ENCODE data around the gene ECSCR.
A peak's percentile ranks its signal among the peaks of the same experiment; 100 is the strongest.
"Not testable (repeated sequence)": the region's sequence is repeated elsewhere in the genome, so short reads cannot be mapped to it uniquely, and the experiment has no call there.

The ECSCR gene, protein sequence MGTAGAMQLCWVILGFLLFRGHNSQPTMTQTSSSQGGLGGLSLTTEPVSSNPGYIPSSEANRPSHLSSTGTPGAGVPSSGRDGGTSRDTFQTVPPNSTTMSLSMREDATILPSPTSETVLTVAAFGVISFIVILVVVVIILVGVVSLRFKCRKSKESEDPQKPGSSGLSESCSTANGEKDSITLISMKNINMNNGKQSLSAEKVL

DNA sequence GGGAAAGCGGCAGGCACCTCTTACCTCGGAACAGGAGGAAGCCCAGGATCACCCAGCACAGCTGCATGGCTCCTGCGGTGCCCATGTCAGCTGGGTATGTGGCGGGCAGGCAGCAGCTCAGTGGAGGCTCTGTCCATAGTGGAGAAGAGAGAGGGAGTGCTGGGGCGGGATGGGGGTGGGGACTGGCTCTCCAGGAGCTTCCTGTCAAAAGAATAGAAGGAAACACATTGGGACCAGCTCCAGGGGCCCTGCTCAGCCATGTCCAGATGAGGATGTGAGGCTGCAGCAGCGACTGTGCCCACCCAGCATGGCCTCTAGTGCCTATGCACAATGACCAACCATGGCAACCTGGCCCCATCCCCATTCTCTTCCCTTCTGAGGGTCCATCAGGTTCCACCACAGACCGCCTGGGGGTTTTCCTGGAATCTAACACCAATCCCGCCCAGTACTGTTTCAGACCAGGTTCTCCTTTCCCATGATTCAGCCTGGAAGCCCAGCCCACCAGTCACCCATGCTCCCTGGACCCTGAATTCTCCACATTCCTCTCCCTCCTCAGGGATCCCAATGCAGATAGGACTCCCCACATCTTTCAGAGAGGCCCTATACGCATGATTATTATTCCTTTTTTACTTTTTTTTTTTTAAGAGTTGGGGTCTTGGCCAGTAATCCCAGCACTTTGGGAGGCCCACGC, at the start of gene ECSCR:
Gene ECSCR (minus strand): TSS at position 158 of the 691 bp plus-strand sequence. CDS start 73 bp downstream, at position 85.
- no peak for DNase-seq

DNA sequence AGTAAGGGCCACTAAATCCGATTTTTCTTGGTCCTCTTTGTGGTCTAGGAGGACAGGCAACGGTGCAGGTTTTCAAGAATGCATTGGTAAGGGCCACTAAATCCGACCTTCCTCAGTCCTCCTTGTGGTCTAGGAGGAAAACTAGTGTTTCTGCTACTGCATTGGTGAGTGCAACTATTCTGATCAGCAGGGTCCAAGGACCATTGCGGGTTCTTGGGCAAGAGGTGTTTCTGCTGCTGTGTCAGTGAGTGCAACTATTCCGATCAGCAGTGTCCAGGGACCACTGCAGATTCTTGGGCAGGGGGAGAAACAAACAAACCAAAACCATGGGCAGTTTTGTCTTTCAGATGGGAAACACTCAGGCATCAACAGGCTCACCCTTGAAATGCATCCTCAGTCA, 42.2 kb upstream of the ECSCR start:
- DNase-seq = not testable (repeated sequence)

DNA sequence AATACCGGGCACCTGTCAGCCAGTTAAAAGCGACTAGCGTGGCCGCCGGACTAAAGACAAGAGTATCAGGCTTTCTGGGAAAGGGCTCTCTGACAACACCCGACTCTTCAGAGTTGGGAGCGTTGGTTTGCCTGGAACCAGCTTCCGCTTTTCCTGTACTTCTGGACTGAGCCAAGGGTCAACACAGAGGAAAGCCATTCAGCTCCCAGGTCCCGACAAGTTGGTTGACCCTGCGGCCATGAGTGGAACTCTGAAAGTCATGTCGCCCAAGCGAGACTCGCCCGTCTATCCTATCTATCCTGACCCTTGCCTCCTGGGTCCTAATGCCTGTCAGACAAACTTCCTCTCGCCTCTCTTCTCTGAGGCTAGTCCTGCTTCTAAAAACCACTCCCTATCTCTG, 41.3 kb upstream of the ECSCR start:
- DNase-seq = not testable (repeated sequence)

DNA sequence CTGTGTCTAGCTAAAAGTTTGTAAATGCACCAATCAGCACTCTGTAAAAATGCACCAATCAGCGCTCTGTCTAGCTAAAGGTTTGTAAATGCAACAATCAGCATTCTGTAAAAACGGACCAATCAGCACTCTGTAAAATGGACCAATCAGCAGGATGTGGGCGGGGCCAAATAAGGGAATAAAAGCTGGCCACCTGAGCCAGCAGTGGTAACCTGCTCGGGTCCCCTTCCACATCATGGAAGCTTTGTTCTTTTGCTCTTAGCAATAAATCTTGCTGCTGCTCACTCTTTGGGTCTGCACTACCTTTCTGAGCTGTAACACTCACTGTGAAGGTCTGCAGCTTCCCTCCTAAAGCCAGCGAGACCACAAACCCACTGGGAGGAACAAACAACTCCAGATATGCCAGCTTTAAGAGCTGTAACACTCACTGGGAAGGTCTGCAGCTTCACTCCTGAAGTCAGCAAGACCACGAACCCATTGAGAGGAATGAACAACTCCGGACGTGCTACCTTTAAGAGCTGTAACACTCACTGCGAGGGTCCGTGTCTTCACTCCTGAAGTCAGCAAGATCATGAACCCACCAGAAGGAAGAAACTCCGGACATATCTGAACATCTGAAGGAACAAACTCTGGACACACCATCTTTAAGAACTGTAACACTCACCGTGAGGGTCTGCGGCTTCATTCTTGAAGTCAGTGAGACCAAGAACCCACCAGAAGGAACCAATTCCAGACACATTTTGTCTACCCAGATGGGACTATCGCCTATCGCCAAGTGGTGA, 40.7 kb upstream of the ECSCR start:
- not testable (repeated sequence) for DNase-seq

DNA sequence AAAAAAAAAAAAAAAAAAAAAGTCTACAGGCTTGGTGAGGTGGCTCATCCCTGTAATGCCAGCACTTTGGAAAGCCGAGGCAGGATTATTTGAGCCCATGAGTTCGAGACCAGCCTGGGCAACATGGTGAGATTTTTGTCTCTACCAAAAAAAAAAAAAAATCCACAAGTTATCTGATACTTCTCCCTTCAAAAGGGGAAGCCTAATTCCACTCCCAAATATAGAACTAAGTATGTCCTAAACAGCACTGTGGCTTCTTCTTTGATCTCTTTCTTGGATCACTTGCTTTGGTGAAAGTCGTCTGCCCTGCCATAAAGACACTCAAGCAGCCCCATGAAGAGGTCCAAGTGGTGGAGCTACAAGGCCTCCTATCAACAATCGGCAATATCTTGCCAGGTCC, 38.8 kb upstream of the ECSCR start:
- DNase-seq = no peak

DNA sequence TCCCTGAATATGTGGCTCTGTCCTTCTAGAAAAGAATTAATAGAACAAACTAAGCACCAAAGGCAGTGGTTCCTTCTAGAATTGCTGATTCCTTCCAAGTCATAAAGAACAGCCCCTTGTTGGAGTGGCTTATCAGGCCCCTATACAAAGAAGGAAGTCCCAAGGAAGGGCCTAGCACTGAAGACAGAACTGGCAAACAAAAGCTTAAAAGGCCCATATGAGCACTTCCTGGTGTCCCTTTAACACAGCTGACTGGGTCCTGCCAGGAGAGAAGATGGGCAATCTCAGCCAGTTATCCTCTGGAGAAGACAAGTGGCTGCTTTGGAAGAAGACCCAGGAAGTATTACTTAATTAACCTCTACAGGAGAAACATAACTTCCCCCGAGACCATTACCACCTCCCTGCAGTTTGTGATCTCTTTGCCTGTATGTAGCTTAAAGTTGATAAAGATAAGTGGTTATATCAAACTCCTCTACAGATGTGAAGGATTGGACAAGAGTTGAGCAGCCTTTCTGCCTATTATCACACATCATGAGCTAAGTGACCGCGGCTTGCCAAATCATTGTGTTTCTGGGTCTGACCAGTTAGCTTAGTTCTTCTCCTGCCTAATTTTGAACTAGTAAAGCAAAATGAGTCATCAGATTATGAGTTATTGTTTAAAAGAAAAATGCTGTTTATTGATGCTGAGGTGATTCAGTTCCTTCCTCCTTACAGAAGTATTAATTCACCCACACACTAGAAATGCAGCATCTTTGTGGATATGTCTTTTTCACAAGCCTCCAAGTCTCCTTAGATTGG, 33.3 kb upstream of the ECSCR start:
- peak in 1 of 2 donors; percentile 12 for DNase-seq

DNA sequence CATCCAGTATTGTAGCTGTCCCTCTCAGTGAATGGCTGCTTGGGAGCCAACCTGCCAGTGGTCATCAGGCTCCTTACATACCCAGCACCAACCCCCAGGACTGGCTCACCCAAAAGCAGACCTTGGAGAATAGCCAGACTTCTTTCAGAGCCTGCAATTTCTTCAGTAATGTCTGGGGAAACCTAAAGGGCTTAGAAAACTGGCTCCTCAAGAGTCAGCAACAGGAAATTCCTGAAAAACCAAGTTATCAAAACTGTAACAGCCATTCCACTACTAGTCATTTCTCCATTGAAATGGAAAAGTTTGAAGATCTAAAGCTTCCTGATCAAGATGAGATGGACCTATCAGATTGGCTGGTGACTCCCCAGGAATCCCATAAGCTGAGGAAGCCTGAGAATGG, 32.3 kb upstream of the ECSCR start:
- DNase-seq = no peak

DNA sequence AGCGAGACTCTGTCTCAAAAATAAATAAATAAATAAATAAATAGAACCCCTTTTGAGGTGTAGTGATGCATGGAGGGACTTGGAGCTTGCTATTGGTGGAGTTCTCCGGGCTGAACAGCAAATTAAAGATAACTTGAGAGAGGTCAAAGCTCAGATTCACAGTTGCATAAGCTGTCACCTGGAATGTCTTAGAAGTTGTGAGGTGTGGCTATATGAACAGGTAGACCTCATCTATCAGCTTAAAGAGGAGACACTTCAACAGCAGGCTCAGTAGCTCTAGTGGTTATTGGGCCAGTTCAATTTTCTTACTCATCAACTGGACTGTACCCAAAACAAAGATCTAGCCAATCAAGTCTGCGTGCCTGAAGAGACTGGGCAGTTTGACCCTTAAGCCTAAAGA, 31.7 kb upstream of the ECSCR start:
- no peak for DNase-seq

DNA sequence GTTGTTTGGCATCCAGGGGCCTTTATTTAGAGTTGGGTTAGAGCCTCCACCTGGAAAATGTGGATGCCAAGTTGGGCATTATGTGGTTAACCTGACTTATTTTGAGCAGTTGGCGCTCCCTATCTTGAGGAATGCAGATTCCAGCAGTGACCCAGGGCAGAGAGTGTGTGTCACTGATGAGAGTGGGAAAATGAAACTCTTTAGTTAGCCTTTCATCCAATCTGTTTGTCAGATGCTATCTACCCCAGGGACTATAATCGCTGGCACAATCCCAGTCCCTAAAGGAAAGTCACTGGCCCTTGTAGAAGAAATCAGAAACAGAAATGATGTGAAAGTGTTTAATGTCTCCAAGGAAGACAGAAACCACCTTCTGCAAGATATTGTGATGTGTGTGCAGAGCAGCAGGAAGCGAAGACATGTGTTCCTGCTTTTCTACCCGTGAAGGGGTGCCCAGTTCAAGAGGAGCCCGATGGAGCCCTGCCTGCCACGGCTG, 30.2 kb upstream of the ECSCR start:
- no peak for DNase-seq

DNA sequence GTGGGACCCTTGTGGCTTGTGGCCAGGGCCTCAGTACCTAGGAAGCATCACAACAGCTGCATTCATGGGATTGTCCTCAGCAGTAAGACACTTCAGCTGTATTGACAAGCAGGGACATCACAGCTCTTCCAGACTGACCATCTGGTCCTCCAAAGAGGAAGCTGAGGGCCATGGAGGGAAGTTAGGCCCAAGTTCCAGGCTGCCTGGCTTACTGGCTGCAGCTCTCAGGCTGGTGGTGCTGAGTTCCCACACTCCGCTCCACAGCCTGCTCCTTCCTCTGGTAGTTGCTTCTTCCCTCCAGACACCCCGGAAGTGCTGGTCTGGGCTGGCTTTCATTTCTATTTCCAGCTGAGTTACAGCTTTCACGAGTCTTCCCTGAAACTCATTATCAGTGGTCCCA, 25.7 kb upstream of the ECSCR start:
- DNase-seq = peak; percentile 24 to 39

DNA sequence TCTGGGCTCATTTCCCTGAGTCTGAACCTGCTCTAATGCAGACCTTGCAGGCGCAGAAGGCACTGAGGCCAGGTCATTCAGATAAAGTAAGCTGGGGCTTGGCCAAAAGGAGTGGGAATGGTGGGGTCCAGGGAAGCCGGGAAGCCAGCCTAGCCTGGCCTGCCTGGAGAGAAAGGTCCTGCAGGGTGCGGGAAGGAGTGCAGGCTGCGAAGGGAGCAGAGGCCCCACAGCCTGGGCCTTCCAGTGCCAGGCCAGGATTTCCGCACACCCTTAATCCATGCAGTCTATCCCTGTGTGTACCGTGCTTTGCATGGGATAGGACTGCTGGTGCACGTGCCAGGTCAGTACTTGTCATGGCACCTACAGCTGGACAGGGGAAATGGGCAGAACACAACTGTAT, 23.7 kb upstream of the ECSCR start:
- DNase-seq = no peak

DNA sequence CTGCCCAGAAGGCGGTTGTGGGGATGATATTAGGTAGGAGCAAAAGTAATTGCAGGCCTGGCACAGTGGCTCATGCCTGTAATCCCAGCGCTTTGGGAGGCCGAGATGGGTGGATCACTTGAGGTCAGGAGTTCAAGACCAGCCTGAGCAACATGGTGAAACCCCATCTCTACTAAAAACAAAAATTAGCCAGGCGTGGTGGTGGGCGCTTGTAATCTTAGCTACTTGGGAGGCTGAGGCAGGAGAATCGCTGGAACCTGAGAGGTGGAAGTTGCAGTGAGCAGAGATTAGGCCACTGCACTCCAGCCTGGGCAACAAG, 20.3 kb upstream of the ECSCR start:
- not testable (repeated sequence) for DNase-seq

DNA sequence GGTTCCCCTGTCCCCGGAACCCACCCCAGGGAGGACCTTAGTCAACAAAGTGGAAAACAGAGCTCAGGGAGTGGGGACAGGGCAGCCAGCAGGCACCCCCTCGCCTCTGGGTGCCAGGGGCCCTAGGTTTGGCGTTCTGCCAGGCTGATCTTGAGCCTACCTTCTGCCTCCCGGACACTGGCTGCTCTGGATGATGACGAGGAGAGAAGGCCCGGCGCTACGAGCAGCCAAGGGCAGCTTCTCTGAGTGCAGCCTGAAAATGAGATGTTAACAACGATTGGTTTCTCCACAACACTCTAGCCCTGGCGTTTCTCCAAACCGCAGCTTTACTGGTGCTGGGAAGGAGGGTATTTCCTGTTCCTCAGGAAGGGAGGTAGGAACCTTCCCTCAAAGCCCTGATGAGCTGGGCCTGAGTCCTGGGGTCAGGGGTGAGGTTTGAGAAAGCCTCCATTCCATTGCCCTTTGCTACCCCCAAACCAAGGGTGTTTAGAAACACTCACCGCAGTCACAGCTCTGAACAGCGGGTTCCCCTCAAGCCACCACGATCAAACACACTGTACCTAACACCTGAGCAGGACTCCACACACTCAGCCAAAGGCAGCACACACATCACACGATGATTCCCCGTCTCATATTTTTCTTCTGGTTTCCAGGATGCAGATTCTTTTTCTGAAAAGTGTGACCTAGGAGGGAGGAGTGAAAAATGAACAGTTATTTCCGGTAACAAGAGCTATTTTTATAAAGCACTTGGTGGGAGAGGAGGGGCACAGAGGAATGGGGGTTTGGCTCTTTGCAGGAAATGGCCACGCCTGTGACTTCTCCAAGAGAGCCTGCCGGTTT, 19.7 kb upstream of the ECSCR start, which contains the start of gene STING1:
Gene STING1 (minus strand): TSS at position 709 of the 840 bp plus-strand sequence. CDS start 1,054 bp downstream, outside the sequence.
- peak in 1 of 2 donors; percentile 36 for DNase-seq

DNA sequence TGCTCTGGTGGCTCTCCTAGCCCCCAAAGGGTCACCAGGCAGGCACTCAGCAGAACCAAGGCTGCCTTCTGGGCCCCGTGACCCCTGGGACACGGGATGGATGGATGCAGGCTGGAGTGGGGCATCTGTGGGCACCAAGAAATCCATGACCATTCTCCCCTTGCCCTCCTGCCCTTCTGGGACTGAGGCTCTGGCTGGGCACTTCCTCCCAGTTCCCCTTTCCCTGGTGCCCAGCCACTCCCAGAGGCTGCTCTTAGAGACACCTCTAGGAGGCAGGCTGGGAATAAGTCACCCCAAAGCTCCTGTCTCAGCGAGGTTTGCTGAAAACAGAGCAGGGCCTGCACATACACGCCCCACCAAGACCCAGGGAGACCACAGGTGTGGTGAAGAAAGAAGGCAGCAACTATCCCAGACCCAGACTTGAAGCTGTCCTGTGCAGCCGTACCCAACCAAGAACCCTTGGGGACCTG, 19.1 kb upstream of the ECSCR start:
- DNase-seq = no peak

DNA sequence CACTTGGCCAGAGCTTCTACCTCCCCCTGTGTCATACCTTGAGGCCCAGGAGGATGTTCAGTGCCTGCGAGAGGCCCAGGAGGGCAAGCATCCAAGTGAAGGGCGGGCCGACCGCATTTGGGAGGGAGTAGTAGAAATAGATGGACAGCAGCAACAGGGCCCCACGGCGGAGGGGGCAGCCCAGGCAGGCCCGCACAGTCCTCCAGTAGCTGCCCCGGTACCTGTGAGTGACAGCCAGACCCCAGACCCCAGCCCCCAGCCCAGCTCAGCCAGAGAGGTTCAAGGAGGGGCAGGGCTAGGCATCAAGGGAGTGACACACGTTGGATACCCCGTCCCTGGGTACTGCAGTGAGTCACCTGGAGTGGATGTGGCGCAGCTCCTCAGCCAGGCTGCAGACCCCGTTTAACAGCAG, 18.6 kb upstream of the ECSCR start:
- DNase-seq = no peak

DNA sequence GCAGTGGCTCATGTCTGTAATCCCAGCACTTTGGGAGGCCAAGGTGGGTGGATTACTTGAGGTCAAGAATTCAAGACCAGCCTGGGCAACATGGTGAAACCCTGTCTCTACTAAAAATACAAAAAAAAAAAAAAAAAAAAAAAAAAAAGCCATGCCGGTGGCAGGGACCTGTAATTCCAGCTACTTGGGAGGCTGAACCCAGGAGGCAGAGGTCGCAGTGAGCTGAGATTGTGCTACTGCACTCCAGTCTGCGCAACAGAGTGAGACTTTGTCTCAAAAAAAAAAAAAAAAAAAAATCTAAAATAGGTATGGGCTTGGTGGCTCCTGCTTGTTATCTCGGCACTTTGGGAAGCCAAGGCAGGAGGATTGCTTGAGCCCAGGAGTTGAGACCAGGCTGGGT, 17.2 kb upstream of the ECSCR start:
- DNase-seq = not testable (repeated sequence)

DNA sequence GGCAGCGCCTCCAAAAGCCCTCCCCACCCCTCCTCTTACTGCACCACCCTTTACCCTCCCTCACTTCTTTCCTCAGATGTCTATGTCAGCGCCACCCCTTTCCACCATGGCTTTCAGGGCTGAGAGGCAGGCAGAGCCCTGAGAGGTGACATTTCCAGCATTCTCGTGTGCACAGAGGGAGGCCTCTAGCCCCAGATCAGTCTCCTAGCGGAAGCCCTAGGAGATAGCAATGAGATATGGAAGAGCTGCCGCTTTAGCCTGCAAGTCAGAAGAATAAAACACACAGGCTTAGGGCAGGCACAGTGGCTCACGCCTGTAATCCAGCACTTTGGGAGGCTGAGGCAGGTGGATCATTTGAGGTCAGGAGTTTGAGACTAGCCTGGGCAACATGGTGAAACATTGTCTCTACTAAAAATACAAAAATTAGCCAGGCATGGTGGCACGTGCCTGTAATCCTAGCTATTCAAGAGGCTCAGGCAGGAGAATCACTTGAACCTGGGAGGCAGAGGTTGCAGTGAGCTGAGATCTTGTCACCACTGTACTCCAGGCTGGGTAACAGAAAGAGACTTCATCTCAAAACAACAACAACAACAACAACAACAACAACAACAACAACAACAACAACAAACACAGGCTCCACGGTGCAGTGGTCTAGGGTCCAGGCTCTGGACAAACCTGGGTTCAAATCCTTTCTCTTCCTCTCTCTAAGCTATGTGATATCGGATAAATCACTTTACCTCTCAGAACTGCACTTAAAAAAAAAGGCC, 16.3 kb upstream of the ECSCR start:
- not testable (repeated sequence) for DNase-seq

DNA sequence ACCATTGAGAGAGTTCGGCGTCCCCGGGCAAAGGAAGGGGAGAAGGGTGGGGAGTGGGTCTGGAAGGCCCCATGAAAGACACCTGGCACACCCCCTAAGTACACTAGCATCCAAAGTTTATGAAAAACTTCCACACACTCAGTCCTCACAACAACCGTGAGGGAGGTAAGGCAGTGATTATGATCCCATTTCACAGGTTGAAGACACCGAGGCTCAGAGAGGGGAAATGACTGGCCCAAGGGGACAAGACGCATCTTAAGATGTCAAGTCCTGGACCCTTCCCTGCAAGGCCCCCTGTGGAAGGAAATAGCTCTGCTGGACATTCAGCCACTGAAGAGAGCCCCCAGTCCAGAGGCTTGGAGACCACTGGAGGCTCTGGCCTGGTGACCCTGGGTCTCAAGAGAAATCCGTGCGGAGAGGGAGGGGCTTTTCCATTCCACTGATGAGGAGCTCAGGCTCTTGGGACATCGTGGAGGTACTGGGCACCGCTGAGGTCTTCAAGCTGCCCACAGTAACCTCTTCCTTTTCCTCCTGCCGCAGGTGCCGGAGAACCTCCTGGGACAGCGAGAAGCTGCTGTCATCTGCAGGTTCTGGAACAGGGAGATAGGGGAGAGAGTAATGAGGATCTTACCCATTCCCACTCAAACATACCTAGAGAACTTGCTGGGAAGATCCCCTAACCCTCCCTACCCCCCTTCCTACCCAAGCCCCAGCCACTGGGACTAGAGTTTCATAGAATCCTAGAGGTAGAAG, 13.5 kb upstream of the ECSCR start:
- no peak for DNase-seq

DNA sequence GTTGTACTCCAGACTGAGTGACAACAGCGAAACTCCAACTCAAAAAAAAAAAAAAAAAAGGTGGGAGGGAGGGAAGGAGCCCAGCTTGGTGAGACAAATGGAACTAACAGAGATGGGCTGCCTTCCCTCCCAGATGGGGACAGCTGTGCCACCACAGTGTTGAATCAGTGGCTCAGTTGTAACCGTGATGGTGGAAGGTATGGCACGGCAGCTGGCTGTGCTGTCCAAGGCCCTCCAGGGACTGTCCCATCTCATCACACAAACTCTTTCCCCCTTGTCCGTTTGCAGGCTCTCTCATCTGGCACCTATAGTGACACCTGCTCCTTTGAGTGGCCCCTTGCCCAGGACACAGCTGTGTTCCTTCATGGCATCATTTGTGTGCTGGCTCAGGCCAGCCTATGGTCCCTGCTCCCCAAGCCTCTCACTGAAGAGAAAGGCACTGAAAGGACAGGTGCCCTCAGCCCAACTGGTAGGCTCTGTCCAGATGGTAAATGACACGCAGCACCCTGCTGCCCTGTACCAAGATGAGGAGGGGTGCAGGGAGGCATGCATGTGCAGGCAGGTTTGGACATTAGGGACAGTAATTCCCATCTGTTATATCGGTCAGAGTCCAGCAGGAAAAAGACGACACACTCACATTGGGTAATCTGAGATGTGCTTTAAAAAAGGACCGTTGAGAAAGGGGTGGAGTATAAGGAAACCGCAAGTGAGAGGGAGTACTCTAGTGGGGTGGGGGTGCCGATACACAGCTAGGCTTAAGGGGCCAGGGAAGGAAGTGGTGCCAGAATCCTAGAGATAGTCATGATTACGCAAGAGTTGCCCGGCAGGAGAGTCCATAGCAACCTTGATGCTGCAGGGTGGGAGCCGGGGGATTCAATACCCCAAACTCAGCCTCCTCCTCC, 12.6 kb upstream of the ECSCR start:
- DNase-seq = no peak

Data from hippocampal formation (tissue), 2 donors.